ENCODE measurements around the gene FOXP1. TPM values are rescaled to one million over a fixed set of nuclear protein-coding genes. Genes with fewer than 3 reads are reported as not detected.

FOXP1 gene
- total and polyA plus RNA-seq, 2 of the 13 experiments (the other 11 are each of a cell fraction or from before 2014, with no cell fraction given), result 40.4 to 59.0 TPM

GRCh38 chr3:71063773-71064290 lies 519.7 kb downstream of the FOXP1 start (continued):
- TF ChIP-seq AHR (CRISPR knock-in tag; IDR thresholded peaks at IDR 0.05), result 0 out of 2 replicates have a peak, but pooled peaks have one; percentile 46
- peak; percentile 34; the same call in 1 of the 2 replicates for TF ChIP-seq FOXA3 (CRISPR knock-in tag; IDR thresholded peaks at IDR 0.05)
- TF ChIP-seq, protein P1, sequence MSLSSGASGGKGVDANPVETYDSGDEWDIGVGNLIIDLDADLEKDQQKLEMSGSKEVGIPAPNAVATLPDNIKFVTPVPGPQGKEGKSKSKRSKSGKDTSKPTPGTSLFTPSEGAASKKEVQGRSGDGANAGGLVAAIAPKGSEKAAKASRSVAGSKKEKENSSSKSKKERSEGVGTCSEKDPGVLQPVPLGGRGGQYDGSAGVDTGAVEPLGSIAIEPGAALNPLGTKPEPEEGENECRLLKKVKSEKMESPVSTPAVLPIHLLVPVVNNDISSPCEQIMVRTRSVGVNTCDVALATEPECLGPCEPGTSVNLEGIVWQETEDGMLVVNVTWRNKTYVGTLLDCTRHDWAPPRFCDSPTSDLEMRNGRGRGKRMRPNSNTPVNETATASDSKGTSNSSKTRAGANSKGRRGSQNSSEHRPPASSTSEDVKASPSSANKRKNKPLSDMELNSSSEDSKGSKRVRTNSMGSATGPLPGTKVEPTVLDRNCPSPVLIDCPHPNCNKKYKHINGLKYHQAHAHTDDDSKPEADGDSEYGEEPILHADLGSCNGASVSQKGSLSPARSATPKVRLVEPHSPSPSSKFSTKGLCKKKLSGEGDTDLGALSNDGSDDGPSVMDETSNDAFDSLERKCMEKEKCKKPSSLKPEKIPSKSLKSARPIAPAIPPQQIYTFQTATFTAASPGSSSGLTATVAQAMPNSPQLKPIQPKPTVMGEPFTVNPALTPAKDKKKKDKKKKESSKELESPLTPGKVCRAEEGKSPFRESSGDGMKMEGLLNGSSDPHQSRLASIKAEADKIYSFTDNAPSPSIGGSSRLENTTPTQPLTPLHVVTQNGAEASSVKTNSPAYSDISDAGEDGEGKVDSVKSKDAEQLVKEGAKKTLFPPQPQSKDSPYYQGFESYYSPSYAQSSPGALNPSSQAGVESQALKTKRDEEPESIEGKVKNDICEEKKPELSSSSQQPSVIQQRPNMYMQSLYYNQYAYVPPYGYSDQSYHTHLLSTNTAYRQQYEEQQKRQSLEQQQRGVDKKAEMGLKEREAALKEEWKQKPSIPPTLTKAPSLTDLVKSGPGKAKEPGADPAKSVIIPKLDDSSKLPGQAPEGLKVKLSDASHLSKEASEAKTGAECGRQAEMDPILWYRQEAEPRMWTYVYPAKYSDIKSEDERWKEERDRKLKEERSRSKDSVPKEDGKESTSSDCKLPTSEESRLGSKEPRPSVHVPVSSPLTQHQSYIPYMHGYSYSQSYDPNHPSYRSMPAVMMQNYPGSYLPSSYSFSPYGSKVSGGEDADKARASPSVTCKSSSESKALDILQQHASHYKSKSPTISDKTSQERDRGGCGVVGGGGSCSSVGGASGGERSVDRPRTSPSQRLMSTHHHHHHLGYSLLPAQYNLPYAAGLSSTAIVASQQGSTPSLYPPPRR (CRISPR knock-in tag; IDR thresholded peaks at IDR 0.05; ENCODE audit: borderline replicate concordance), result peak; percentile 26; the same call in 1 of the 2 replicates
- TF ChIP-seq NR1H2 (CRISPR knock-in tag; IDR thresholded peaks at IDR 0.05; ENCODE audit: borderline replicate concordance, low read depth), result no peak
- TF ChIP-seq ZNF850 (CRISPR knock-in tag; conservative IDR thresholded peaks at IDR 0.05), result no peak
- no peak for TF ChIP-seq ZNF878 (CRISPR knock-in tag; IDR thresholded peaks at IDR 0.05)
- TF ChIP-seq ZHX2 (IDR thresholded peaks at IDR 0.05; ENCODE audit: low read depth), result no peak
- no peak for TF ChIP-seq ZHX2 (CRISPR knock-in tag; IDR thresholded peaks at IDR 0.05; ENCODE audit: borderline replicate concordance)
- TF ChIP-seq, protein P2, sequence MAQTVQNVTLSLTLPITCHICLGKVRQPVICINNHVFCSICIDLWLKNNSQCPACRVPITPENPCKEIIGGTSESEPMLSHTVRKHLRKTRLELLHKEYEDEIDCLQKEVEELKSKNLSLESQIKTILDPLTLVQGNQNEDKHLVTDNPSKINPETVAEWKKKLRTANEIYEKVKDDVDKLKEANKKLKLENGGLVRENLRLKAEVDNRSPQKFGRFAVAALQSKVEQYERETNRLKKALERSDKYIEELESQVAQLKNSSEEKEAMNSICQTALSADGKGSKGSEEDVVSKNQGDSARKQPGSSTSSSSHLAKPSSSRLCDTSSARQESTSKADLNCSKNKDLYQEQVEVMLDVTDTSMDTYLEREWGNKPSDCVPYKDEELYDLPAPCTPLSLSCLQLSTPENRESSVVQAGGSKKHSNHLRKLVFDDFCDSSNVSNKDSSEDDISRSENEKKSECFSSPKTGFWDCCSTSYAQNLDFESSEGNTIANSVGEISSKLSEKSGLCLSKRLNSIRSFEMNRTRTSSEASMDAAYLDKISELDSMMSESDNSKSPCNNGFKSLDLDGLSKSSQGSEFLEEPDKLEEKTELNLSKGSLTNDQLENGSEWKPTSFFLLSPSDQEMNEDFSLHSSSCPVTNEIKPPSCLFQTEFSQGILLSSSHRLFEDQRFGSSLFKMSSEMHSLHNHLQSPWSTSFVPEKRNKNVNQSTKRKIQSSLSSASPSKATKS (CRISPR knock-in tag; IDR thresholded peaks at IDR 0.05), result no peak
- 0 out of 2 replicates have a peak, but pooled peaks have one; percentile 11 for TF ChIP-seq NFIC (IDR thresholded peaks at IDR 0.05; ENCODE audit: low read length)
- TF ChIP-seq, protein P3, sequence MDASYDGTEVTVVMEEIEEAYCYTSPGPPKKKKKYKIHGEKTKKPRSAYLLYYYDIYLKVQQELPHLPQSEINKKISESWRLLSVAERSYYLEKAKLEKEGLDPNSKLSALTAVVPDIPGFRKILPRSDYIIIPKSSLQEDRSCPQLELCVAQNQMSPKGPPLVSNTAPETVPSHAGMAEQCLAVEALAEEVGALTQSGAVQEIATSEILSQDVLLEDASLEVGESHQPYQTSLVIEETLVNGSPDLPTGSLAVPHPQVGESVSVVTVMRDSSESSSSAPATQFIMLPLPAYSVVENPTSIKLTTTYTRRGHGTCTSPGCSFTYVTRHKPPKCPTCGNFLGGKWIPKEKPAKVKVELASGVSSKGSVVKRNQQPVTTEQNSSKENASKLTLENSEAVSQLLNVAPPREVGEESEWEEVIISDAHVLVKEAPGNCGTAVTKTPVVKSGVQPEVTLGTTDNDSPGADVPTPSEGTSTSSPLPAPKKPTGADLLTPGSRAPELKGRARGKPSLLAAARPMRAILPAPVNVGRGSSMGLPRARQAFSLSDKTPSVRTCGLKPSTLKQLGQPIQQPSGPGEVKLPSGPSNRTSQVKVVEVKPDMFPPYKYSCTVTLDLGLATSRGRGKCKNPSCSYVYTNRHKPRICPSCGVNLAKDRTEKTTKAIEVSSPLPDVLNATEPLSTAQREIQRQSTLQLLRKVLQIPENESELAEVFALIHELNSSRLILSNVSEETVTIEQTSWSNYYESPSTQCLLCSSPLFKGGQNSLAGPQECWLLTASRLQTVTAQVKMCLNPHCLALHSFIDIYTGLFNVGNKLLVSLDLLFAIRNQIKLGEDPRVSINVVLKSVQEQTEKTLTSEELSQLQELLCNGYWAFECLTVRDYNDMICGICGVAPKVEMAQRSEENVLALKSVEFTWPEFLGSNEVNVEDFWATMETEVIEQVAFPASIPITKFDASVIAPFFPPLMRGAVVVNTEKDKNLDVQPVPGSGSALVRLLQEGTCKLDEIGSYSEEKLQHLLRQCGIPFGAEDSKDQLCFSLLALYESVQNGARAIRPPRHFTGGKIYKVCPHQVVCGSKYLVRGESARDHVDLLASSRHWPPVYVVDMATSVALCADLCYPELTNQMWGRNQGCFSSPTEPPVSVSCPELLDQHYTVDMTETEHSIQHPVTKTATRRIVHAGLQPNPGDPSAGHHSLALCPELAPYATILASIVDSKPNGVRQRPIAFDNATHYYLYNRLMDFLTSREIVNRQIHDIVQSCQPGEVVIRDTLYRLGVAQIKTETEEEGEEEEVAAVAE (CRISPR knock-in tag; IDR thresholded peaks at IDR 0.05; ENCODE audit: borderline replicate concordance), result peak; percentile 14; the same call in 1 of the 2 replicates
